Keratinocyte (primary cell): ENCODE results near the gene FAM240B.

Experiments
- EZH2 ChIP-seq: IDR thresholded peaks from one replicate; pipeline ENCODE4 v1.6.1; 2012; ENCODE audit warnings: inconsistent platforms, mild to moderate bottlenecking, low read length, moderate library complexity
- TF ChIP-seq, protein P1 (sequence below), 3 experiments: IDR thresholded peaks in 1 of 3; conservative IDR thresholded peaks in 1 of 3; optimal IDR thresholded peaks in 1 of 3; 2 replicates in 2 of 3; 3 replicates in 1 of 3; pipeline versions ENCODE3 to v1.5.1; 2011; ENCODE audit warnings: low read length in 3 of 3, mild to moderate bottlenecking in 3 of 3, moderate library complexity in 2 of 3, control low read depth in 1 of 3, inconsistent platforms in 1 of 3; ENCODE audit not compliant: insufficient read depth in 2 of 3; ENCODE audit errors: extremely low read depth in 1 of 3

DNA sequence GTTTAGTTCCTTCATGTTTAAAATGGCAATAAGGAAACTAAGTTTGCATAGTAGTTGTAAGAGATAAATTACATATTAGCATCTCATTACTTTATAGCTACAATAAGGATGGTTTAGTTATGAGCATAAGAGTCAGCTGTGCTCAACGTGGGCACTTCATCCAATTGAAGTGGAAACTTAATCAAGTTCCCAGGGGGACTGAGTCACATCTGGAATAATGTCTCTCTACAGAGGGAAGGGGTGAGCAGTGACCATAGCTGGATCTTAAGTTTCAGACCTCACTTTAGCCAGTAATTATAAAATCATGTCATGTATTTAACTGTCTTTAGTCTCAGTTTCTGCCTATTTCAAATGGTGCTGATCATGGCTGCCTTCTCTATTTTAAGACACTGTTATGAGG, 36.8 kb upstream of the FAM240B start:
- TF ChIP-seq, protein P1, sequence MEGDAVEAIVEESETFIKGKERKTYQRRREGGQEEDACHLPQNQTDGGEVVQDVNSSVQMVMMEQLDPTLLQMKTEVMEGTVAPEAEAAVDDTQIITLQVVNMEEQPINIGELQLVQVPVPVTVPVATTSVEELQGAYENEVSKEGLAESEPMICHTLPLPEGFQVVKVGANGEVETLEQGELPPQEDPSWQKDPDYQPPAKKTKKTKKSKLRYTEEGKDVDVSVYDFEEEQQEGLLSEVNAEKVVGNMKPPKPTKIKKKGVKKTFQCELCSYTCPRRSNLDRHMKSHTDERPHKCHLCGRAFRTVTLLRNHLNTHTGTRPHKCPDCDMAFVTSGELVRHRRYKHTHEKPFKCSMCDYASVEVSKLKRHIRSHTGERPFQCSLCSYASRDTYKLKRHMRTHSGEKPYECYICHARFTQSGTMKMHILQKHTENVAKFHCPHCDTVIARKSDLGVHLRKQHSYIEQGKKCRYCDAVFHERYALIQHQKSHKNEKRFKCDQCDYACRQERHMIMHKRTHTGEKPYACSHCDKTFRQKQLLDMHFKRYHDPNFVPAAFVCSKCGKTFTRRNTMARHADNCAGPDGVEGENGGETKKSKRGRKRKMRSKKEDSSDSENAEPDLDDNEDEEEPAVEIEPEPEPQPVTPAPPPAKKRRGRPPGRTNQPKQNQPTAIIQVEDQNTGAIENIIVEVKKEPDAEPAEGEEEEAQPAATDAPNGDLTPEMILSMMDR (optimal IDR thresholded peaks at IDR 0.05 in 1 of 3, IDR thresholded peaks at IDR 0.05 in 1 of 3, conservative IDR thresholded peaks at IDR 0.05 in 1 of 3; ENCODE audit: extremely low read depth in 1 of 3, insufficient read depth in 2 of 3, low read length in 3 of 3) = no peak
- TF ChIP-seq EZH2 = no peak
